DMS153 (cell line): ENCODE results near the gene C20orf173.

Experiments
- DNase-seq: peaks from one replicate; lab custom pipeline; 2025; lab: John Stamatoyannopoulos, UW

C20orf173 gene

GRCh38 chr20:35506872-35507638 lies 22.4 kb downstream of the C20orf173 start:
- DNase-seq: no peak

- no peak for DNase-seq
These were observed 23.3 kb downstream of the C20orf173 start for GRCh38 chr20:35506179-35506578.

- DNase-seq: no peak
These were observed 24.7 kb downstream of the C20orf173 start for GRCh38 chr20:35504751-35505150.

- DNase-seq: no peak
These were observed 25.5 kb downstream of the C20orf173 start for GRCh38 chr20:35503841-35504561.

- DNase-seq: no peak
These were observed 26.2 kb downstream of the C20orf173 start for GRCh38 chr20:35503281-35503680.

GRCh38 chr20:35502352-35502751 lies 27.1 kb downstream of the C20orf173 start:
- no peak for DNase-seq

GRCh38 chr20:35499271-35499670 lies 30.2 kb downstream of the C20orf173 start:
- no peak for DNase-seq

- DNase-seq: no peak
These were observed 31.7 kb downstream of the C20orf173 start for GRCh38 chr20:35497780-35498189.

GRCh38 chr20:35497320-35497719 lies 32.1 kb downstream of the C20orf173 start:
- DNase-seq: no peak

GRCh38 chr20:35496481-35496880 lies 33.0 kb downstream of the C20orf173 start:
- no peak for DNase-seq

GRCh38 chr20:35492352-35492751 lies 37.1 kb downstream of the C20orf173 start:
- no peak for DNase-seq

- no peak for DNase-seq
These were observed 37.6 kb downstream of the C20orf173 start for GRCh38 chr20:35491823-35492222.

GRCh38 chr20:35490736-35491181 lies 38.7 kb downstream of the C20orf173 start:
- DNase-seq: no peak

- DNase-seq: no peak
These were observed 39.7 kb downstream of the C20orf173 start for GRCh38 chr20:35489717-35490116.

- DNase-seq: no peak
These were observed 42.0 kb downstream of the C20orf173 start for GRCh38 chr20:35487479-35487878.

GRCh38 chr20:35479798-35480197 lies 49.7 kb downstream of the C20orf173 start:
- DNase-seq: no peak

- no peak for DNase-seq
These were observed 50.5 kb downstream of the C20orf173 start for GRCh38 chr20:35478804-35479472.
